HG03135 (cell line): ENCODE measurements around the gene TUBG2.
"Not testable (repeated sequence)": the region's sequence is repeated elsewhere in the genome, so short reads cannot be mapped to it uniquely, and the experiment has no call there.

Source experiments
- ATAC-seq: cut with Tn5 transposase; IDR thresholded peaks from one replicate; pipeline ENCODE4 v1.9.1; 2021; ENCODE audit warnings: mild to moderate bottlenecking, moderate library complexity; ENCODE audit not compliant: unreplicated experiment

TUBG2 gene

DNA sequence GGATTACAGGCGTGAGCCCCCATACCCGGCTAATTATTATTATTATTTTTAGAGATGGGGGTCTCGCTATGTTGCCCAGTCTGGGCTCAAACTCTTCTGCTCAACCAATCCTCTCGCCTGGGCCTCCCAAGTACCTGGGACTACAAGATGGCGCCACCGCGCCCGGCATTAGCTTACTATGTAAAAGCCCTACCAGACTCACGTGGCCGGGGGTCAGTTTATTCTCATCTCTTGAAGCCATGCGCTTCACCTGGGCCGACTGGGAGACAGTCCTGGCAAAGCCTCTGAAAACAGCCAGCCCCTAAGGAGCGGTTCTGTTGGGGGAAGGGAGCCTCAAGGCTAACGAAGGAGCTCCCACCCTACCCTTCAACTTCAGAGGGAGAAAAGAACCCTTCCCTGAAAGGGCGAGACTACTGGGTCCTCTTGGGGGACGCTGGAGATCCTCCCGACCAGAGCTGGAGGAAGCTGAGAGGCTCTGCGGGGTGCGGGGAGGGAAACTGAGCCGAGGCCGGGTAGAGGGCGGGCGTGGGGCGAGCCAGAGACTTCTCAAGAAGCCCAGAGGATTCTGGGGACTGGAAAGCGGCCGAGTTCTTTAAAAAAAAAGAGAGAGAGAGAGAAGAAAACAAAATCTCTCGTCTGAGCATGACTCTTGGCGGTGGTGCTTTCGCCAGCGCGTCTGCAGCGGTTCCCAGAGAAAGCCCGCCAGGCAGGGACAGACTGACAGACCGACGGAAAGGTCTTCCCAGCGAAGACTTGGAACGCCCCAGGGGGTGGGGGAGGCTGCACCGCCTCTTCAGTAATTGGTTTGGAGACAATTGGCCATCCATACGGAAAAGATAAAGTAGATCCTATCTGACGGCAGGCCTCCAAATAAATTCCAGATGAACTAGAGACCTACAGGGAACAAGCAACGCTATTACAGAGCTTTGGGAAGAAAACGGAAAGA is 5.6 kb upstream of the TUBG2 start:
- no peak for ATAC-seq

DNA sequence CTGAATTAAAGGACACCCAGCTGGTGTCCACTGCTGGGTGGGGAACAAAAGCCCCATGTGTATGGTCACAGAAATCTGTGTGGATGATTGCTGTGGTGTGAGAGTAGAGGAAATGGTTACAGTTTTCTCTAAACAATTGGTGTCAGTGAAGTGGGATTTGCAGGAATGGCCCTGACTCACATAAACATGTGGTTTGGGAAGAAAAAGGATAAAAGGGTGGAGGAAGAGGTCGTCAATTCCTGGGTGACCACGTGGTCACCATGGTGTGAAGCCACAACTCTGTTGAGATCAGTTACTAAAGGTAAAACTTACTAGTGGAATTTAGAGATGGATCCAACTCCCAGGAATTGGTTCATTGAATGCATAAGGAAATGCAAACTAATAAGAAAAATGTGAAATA is 3.6 kb upstream of the TUBG2 start:
- no peak for ATAC-seq

- no peak for ATAC-seq
These were observed 1.1 kb upstream of the TUBG2 start for GRCh38 chr17:42657824-42658588.

GRCh38 chr17:42659932-42660274 is 819 bp downstream of the TUBG2 start:
- ATAC-seq = not testable (repeated sequence)

- ATAC-seq = no peak
These were observed 1.7 kb downstream of the TUBG2 start for GRCh38 chr17:42660692-42661345.

DNA sequence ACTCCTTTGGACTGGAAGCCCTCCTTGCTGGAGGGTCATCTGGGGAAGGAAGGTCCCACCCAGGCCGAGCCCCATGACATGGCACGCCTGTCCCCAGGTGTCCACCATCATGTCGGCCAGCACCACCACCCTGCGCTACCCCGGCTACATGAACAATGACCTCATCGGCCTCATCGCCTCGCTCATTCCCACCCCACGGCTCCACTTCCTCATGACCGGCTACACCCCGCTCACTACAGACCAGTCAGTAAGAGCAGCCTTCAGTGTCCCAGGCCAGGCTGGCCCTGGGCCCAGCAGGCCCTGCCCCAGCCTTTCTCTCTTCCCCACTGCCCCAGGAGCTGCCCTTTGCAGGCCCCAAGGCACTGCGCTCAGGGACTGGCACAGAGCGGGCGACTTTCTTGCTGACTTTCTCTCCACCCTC is 6.5 kb downstream of the TUBG2 start:
- ATAC-seq = no peak

DNA sequence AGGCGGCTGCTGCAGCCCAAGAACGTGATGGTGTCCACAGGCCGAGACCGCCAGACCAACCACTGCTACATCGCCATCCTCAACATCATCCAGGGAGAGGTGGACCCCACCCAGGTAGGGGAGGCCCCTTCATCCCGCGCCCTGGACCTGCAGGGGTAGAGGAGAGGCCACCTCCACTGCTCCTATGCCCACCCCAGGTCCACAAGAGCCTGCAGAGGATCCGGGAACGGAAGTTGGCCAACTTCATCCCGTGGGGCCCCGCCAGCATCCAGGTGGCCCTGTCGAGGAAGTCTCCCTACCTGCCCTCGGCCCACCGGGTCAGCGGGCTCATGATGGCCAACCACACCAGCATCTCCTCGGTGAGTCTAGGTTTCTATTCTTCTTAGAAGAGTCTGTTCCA is 7.0 kb downstream of the TUBG2 start:
- not testable (repeated sequence) for ATAC-seq

DNA sequence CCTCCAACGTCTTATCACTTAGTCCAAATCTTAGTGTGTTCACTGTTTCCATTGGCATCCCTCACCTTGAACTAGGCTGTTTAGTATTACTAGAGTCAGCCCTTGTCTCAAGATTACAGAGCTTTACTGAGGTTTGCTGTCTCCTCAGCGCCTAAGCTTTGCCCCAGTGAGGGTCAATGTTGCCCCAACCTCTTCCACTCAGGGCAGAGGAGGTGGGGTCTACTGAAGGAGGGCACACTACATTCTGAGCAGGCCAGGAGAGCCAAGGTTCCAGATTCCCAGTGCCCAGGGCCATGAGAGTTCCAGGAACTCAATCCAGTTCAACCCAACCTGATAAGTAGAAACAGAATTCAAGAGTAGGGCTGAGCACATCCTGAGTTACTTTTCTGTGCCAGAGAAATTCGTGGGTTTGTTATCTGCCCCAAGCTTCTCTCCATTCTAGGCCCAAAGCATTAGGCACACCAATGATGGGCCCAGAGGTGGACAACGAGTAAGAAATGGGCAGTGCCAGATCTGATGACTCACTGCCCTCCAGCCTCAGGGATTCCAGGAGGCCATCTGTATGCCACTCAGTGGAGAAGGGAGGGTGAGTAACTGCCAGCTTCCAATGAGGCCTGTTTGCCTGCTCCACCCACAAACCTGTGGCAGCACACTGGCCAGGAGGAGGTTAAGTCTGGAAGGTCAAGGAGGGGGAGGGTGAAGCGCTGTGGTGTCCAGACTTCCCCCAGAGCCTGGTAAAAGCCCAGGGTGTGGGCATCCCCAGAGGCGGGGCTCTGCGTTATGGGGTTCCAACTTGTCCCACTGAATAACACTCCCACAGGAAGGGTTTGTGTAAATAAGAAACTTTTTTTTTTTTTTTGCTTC is 8.2 kb downstream of the TUBG2 start:
- ATAC-seq = no peak

GRCh38 chr17:42669705-42669976 is 10.6 kb downstream of the TUBG2 start:
- ATAC-seq = no peak

DNA sequence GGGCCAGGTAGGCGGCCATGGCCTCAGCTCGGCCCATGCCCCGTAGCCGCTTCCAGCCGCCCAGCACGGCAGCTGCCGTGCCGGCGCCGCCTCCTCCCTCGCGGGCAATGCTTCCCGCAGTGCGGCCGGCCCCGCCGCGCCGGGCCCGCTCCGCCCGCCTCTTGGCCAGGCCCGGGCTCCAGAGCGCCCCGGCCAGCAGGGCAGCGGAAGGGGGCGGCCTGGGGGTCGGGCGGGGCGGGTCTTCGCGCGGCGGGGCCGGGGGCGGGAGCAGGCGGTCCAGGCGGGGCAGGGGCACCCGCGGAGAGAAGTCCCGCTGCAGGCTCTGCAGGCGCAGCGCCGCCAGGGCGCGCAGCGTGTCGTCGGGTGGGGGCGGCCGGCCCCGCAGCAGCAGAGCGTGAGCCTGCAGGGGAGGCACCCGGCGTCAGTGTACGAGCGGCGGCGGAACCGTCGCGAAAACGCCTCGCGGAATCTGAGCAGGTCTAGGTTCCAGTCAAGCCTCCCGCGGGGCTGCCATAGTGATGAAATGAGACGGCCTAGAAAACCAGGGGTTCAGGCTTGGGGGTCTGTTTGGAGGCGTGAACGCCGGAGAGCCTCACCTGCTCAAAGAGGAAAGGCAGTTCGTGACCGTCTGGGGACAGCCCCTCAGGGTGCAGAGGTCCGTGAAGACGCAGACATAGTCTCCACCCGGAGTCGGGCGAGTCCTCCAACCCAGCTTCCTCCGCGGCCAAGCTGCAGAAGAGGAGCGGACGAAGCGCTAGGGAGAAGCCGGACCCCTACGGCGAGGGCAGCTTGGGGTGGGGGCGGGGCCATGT is 11.1 kb downstream of the TUBG2 start:
- ATAC-seq = no peak

DNA sequence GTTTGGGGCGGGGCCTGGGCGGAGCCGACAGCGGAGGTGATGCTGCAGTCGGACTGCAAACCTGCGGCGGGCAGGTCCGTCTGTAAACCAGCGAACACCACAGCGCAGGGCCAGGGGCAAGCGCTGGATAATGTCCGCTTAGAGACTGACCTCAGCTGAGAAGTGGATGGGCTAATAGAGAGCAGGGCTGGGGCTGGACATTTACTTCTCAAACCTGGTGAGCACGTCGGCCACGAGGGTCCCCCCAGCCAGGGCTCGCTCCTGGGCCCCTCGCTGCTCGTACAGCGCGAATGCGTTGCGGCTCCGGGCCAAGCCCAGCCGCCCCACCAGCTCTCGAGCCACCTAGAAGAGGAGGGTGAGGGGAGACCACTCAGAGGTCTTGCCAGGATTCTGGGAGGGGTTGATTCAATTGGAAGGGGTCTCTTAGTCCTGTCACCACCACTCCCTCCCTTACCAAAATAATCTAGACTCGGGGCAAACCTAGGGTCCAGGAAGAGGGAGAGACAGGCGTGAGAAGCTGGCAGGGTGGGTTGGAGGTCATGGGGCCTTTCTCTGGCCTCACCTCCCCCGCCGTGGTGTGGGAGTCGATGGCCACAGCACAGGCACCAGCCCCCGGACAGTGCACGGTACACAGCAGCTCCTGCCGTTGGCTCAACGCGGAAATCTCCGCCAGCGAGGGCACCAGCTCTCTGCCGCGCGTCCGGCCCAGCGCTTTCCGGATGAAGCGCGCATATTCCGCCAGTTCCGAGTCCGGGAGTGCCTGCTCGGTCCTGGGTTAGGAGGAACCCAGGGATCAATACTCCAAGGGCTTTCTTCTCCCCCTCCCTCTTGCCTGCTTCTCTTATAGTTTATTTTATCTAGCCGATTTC is 11.9 kb downstream of the TUBG2 start:
- no peak for ATAC-seq

- ATAC-seq = no peak
These were observed 13.0 kb downstream of the TUBG2 start for GRCh38 chr17:42672038-42672437.

- no peak for ATAC-seq
These were observed 14.3 kb downstream of the TUBG2 start for GRCh38 chr17:42673266-42673884.

DNA sequence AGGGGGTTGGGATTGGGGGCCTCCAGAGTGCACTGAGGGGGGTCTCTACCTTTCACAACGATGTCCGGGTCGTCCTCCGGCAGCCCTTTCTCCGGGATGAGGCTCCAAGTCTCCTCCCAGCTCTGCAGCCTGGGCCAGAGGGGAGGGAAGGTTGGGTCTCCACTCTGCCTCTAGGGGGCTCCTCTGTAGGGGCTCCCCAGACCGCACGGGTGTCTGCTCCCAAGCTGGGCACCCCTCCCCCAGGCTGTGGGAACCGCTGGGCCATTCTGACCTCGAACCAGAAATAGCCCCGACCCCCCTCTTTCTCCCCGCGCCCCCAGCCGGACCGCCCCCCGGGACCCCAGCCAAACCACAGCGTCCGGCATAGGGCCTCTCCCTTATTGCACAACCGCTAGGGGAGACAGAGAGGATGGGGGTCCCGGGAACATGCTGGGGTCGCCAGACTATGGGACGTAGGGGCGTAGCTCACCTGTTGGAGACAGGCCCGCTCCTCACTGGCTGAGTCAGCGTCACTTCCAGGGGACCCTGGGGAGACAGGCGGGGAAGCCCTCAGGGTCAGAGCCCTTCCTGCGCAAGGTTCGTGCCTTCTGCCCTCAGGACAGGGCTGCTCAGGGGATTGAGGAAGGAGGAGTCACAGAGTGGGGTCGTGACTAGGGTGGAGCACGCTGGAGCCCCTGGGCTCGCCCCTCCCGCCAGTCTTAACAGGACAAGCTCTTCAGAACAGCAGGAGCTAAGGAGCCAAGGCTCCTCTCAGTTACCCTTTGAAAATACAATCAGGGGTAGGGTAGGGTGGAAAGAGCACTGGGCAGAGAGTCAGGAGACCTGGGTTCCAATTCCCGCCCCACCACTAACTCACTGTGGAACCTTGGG is 15.0 kb downstream of the TUBG2 start:
- no peak for ATAC-seq

GRCh38 chr17:42674755-42675347 is 15.8 kb downstream of the TUBG2 start:
- ATAC-seq = no peak

DNA sequence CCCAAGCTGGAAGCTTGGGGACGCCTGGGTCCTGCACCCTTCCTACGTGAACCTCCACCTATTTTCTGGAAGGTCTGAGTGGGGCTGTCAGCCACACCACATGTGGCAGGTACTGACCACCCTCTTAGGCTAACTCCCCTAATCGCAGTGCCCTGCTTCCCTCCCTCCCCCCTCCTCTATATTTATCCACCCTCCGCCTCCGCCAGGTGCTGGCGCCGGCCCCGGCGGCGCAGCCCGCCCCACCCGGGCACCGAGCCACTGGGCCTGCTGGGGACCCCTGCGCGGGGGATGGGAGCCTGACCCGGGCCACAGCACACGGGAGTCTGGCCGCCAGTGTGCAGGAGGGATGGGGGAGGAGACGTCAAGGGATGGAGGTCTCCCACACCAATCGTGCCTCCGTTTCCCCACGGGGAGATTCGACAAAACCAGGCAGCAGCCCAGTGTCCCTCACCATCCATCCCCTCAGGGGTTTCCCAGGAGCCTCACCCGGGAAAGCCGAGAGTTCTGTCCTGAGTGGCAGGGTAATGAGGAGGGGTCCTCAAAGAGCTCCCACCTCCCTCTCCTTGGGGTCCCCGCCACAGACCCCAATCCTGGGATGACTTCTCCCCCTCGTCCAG is 16.4 kb downstream of the TUBG2 start:
- ATAC-seq = no peak

GRCh38 chr17:42675965-42676423 is 16.9 kb downstream of the TUBG2 start:
- ATAC-seq = no peak
